C4-2B (cell line): ENCODE results near the gene HCN2.

ENCODE experiments used
- ZFX ChIP-seq: fragments of 450-650 bp; IDR thresholded peaks from 2 replicates; pipeline ENCODE4 v1.6.1; 2017
- TF ChIP-seq, protein P1 (sequence below): fragments of 450-650 bp; conservative IDR thresholded peaks from 2 replicates; pipeline ENCODE4 v1.5.1; 2017; ENCODE audit warnings: mild to moderate bottlenecking

DNA sequence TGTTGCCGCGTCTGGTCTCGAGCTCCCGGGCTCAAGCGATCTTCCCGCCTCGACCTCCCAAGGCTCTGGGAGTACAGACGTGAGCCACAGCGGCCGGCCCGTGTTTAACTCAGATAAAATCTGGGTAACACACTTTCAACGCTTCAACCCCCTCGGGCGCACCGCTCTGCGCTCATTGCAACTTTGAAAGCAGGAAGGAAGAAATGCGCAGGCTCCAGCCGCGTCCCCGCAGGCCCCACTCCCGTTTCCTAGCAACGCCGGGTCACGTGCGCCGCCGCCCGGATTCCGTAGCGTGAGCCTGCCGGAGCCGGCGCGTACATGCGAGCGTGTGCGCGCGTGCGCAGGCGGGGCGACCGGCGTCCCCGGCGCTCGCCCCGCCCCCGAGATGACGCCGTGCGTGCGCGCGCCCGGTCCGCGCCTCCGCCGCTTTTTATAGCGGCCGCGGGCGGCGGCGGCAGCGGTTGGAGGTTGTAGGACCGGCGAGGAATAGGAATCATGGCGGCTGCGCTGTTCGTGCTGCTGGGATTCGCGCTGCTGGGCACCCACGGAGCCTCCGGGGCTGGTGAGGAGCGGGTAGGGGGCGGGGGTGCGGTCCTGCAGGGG is 17.4 kb upstream of the HCN2 start, which contains the start of gene BSG:
- TF ChIP-seq, protein P1, sequence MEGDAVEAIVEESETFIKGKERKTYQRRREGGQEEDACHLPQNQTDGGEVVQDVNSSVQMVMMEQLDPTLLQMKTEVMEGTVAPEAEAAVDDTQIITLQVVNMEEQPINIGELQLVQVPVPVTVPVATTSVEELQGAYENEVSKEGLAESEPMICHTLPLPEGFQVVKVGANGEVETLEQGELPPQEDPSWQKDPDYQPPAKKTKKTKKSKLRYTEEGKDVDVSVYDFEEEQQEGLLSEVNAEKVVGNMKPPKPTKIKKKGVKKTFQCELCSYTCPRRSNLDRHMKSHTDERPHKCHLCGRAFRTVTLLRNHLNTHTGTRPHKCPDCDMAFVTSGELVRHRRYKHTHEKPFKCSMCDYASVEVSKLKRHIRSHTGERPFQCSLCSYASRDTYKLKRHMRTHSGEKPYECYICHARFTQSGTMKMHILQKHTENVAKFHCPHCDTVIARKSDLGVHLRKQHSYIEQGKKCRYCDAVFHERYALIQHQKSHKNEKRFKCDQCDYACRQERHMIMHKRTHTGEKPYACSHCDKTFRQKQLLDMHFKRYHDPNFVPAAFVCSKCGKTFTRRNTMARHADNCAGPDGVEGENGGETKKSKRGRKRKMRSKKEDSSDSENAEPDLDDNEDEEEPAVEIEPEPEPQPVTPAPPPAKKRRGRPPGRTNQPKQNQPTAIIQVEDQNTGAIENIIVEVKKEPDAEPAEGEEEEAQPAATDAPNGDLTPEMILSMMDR = no peak
- no peak for TF ChIP-seq ZFX
